ENCODE data around the gene ACSF2. TPM values are rescaled to one million over a fixed set of nuclear protein-coding genes. Genes with fewer than 3 reads are reported as not detected.

ACSF2 gene
- total RNA-seq, 4 donors from 2014 or later, result 20.5 to 69.3 (median 31.9) TPM

DNA sequence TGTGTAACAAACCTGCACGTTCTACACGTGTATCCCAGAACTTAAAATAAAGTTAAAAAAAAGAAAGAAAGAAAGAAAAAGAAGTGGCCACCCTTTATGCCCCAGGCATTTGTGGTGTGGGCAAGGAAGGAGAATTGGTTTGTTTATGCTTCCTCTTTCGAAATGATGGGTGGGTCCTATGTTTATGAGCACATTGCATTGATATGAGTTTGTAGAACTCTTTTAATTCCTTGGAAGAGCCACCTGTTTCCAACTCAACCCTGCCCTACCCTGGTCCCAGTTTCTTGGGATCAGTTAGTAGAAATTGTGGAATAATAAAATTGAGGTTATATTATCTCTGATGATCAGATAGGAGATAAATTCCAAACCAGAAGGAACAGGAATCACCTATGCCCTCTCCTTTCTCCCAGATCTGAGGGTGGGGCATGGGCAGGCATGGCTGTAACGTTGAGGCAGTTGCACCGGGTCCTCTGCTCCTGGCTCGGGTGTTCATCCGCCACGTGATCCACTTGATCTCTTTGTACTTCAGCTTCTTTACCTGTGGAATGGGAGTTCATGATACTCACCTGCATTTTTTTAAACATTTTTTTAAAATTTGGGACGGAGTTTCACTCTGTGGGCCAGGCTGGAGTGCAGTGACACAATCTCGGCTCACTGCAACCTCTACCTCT, 26.7 kb downstream of the ACSF2 start:
- H3K27me3 ChIP-seq, result no peaks in the 10 kb centered on the region
- H3K27ac ChIP-seq, result no peak overlapping the region
- DNase-seq (ENCODE audit: low spot score in 2 of 2), result no peak
- 82 to 84% methylated on average over 10 of the region's 10 CpGs for WGBS, 2 donors
- peaks cover 0 to 20% (median 0%) of the 10 kb centered on the region in 3 donors for H3K36me3 ChIP-seq
- H3K4me1 ChIP-seq, result peaks cover 0 to 3% (median 0%) of the 10 kb centered on the region in 4 donors
- TF ChIP-seq POLR2A (IDR thresholded peaks at IDR 0.05) (no peak), EP300 (IDR thresholded peaks at IDR 0.05) (no peak)
- TF ChIP-seq, protein P1, sequence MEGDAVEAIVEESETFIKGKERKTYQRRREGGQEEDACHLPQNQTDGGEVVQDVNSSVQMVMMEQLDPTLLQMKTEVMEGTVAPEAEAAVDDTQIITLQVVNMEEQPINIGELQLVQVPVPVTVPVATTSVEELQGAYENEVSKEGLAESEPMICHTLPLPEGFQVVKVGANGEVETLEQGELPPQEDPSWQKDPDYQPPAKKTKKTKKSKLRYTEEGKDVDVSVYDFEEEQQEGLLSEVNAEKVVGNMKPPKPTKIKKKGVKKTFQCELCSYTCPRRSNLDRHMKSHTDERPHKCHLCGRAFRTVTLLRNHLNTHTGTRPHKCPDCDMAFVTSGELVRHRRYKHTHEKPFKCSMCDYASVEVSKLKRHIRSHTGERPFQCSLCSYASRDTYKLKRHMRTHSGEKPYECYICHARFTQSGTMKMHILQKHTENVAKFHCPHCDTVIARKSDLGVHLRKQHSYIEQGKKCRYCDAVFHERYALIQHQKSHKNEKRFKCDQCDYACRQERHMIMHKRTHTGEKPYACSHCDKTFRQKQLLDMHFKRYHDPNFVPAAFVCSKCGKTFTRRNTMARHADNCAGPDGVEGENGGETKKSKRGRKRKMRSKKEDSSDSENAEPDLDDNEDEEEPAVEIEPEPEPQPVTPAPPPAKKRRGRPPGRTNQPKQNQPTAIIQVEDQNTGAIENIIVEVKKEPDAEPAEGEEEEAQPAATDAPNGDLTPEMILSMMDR (IDR thresholded peaks at IDR 0.05), result no peak
- H3K9me3 ChIP-seq, result no peaks in the 10 kb centered on the region
- no peak overlapping the region for H3K4me3 ChIP-seq

DNA sequence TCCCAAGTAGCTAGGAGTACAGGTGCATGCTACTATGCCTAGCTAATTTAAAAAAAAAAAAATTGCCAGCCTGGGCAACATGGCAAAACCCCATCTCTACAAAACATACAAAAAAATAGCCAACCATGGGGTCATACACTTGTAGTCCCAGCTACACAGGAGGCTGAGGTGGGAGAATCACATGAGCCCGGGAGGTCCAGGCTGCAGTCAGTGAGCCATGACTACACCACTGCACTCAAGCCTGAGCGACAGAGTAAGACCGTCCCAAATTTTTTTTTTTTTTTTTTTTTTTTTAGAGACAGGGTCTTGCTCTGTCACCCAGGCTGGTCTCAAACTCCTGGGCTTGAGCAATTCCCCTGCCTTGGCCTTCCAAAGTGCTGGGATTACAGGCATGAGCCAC, 27.9 kb downstream of the ACSF2 start:
- peaks cover 0 to 3% (median 0%) of the 10 kb centered on the region in 4 donors for H3K4me1 ChIP-seq
- no peak overlapping the region for H3K4me3 ChIP-seq
- whole genome bisulfite sequencing, 2 donors, result 88% methylated on average over 3 of the region's 3 CpGs
- no peak overlapping the region for H3K27ac ChIP-seq
- peaks cover 0 to 20% (median 0%) of the 10 kb centered on the region in 3 donors for H3K36me3 ChIP-seq
- no peaks in the 10 kb centered on the region for H3K9me3 ChIP-seq
- DNase-seq (ENCODE audit: low spot score in 2 of 2), result no peak
- TF ChIP-seq, protein P1 (IDR thresholded peaks at IDR 0.05), result no peak
- TF ChIP-seq EP300 (IDR thresholded peaks at IDR 0.05), result no peak
- TF ChIP-seq POLR2A (IDR thresholded peaks at IDR 0.05), result no peak
- H3K27me3 ChIP-seq, result no peaks in the 10 kb centered on the region

DNA sequence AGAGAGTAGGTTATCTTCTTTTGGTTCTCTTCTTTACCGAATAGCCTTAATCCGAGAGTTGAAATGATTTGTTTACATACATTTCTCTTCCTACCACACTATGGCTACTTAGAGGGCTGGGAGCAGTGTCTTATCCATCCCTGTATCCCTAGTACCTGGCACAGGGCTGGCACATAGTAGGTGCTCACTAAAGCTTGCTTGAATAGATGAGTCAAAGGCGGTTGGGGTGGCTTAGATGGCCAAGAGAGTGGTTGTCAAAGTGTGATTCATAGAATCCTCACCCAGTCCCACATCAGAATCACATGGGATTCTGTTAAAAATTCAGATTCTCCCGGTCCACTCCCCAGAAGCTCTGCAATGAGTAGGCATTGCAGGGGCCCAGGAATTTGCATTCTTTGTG, 31.6 kb downstream of the ACSF2 start:
- DNase-seq (ENCODE audit: low spot score in 2 of 2), result no peak
- peaks cover 0 to 42% (median 0%) of the 10 kb centered on the region in 3 donors for H3K36me3 ChIP-seq
- WGBS, 2 donors, result 91 to 97% methylated on average over 4 of the region's 4 CpGs
- no peak for TF ChIP-seq EP300 (IDR thresholded peaks at IDR 0.05)
- no peak for TF ChIP-seq POLR2A (IDR thresholded peaks at IDR 0.05)
- TF ChIP-seq, protein P1 (IDR thresholded peaks at IDR 0.05), result no peak
- no peaks in the 10 kb centered on the region for H3K9me3 ChIP-seq
- no peak overlapping the region for H3K4me3 ChIP-seq
- H3K27me3 ChIP-seq, result no peaks in the 10 kb centered on the region
- no peak overlapping the region for H3K27ac ChIP-seq
- H3K4me1 ChIP-seq, result no peaks in the 10 kb centered on the region

DNA sequence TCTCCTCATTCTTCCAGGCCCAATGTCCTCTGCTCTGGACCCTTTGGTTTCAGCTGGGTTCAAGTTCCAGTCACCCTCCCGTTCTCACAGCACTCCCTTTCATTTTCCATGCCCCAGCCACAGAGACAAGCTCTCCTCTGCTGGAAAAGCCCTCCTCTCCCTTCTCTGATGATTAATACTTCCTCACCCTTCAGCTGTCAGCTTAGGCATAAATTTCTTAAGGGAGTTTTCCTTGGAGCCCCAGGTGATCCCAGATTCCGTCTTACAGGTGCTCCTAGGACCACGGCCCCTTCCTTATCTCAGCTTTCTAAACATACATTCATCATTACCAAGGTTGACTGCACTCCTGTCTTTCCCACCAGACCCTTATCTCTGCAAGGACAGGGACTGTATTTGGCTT, 32.3 kb downstream of the ACSF2 start:
- 66 to 86% methylated on average over 3 of the region's 3 CpGs for WGBS, 2 donors

More for the DNA sequence above, 32.3 kb downstream of the ACSF2 start:
- Histone ChIP-seq H3K9me3 (no peaks in the 10 kb centered on the region), H3K36me3 (peaks cover 0 to 49% (median 0%) of the 10 kb centered on the region in 3 donors), H3K27ac (no peak overlapping the region), H3K27me3 (no peaks in the 10 kb centered on the region), H3K4me3 (no peak overlapping the region), H3K4me1 (no peaks in the 10 kb centered on the region)
- no peak for TF ChIP-seq POLR2A (IDR thresholded peaks at IDR 0.05)
- no peak for TF ChIP-seq EP300 (IDR thresholded peaks at IDR 0.05)
- TF ChIP-seq, protein P1 (IDR thresholded peaks at IDR 0.05), result no peak
- DNase-seq (ENCODE audit: low spot score in 2 of 2), result no peak

All from tibial nerve (tissue), 4 donors.